B cell (primary cell): ENCODE measurements around the gene SPSB3. TPM values are rescaled to one million over a fixed set of nuclear protein-coding genes. Genes with fewer than 3 reads are reported as not detected.

ENCODE experiments used
- ATAC-seq: fragments of 200-7000 bp; cut with Tn5 transposase; one replicate; pipeline ENCODE4 v1.10.0; 2021; ENCODE audit warnings: low read depth, mild to moderate bottlenecking, moderate number of reproducible peaks, moderate library complexity
- CTCF ChIA-PET: fragments of 350-600 bp; sonication (Branson Sonifier 250); formaldehyde crosslinking; loops from one replicate; lab custom pipeline; 2021; ENCODE audit warnings: antibody characterized with exemption, inconsistent platforms; lab: Charles Lee
- POLR2A ChIA-PET: fragments of 350-600 bp; sonication (Branson Sonifier 250); formaldehyde crosslinking; loops from one replicate; lab custom pipeline; 2021; ENCODE audit warnings: antibody characterized with exemption; lab: Charles Lee
- DNase-seq: peaks from one replicate; pipeline ENCODE4 v3.0.0; 2013
- H2AFZ ChIP-seq: 2 replicates; pipeline ENCODE4 v1.6.1; 2012; ENCODE audit warnings: mild to moderate bottlenecking, low read depth, low read length; ENCODE audit not compliant: insufficient read depth, poor library complexity, severe bottlenecking
- H3K27ac ChIP-seq, 2 donors: 1 replicate in 1 of 2; 2 replicates in 1 of 2; pipeline ENCODE4 v1.5.1; 2012 to 2013; ENCODE audit warnings: low read length in 2 of 2, mild to moderate bottlenecking in 2 of 2, moderate library complexity in 1 of 2
- H3K27me3 ChIP-seq, 4 experiments: fragments of 200-600 bp in 1 of 4; sonication (generic) in 1 of 4; replicated peaks in 1 of 4; 1 replicate in 2 of 4; 2 replicates in 2 of 4; pipeline versions ENCODE4 v1.6.1 to v1.7.0; 2013 to 2016; ENCODE audit warnings: low read length in 3 of 4, mild to moderate bottlenecking in 2 of 4, mixed read lengths in 1 of 4, moderate library complexity in 1 of 4; ENCODE audit not compliant: insufficient read depth in 4 of 4, control insufficient read depth in 3 of 4; ENCODE audit errors: control extremely low read depth in 1 of 4
- H3K36me3 ChIP-seq, 2 experiments: replicated peaks in 1 of 2; 1 replicate in 1 of 2; 2 replicates in 1 of 2; pipeline versions ENCODE4 v1.6.1 to v1.7.1; 2013; ENCODE audit warnings: low read length in 1 of 2; ENCODE audit not compliant: insufficient read depth in 2 of 2, control insufficient read depth in 1 of 2; ENCODE audit errors: control extremely low read depth in 1 of 2, extremely low read depth in 1 of 2
- H3K4me1 ChIP-seq, 2 donors: fragments of 200-600 bp in 1 of 2; sonication (generic) in 1 of 2; 1 replicate in 1 of 2; 2 replicates in 1 of 2; pipeline versions ENCODE4 v1.5.1 to v1.6.1; 2013 to 2017; ENCODE audit warnings: low read length in 2 of 2; ENCODE audit not compliant: control insufficient read depth in 2 of 2, insufficient read depth in 2 of 2
- H3K4me2 ChIP-seq: replicated peaks from 2 replicates; pipeline ENCODE3; 2012; ENCODE audit warnings: mild to moderate bottlenecking, low read depth, low read length; ENCODE audit not compliant: poor library complexity, severe bottlenecking
- H3K4me3 ChIP-seq, 5 experiments: fragments of 200-600 bp in 1 of 5; sonication (generic) in 1 of 5; 1 replicate in 3 of 5; 2 replicates in 2 of 5; pipeline versions ENCODE4 v1.5.1 to v1.7.0; 2011 to 2016; ENCODE audit warnings: low read length in 4 of 5, mild to moderate bottlenecking in 4 of 5, low read depth in 2 of 5, control low read depth in 1 of 5, moderate library complexity in 1 of 5; ENCODE audit not compliant: insufficient read depth in 1 of 5; ENCODE audit errors: control extremely low read depth in 1 of 5, extremely low read depth in 1 of 5
- H3K79me2 ChIP-seq: fragments of 200-600 bp; sonication (generic); one replicate; pipeline ENCODE4 v1.6.0; 2016; ENCODE audit warnings: low read length; ENCODE audit not compliant: control insufficient read depth, insufficient read depth
- H3K9ac ChIP-seq: fragments of 200-600 bp; sonication (generic); 2 replicates; pipeline ENCODE4 v1.6.1; 2017; ENCODE audit warnings: mild to moderate bottlenecking, low read length, moderate library complexity
- H3K9me3 ChIP-seq, 3 donors: one replicate each; pipeline versions ENCODE4 v1.6.1 to v1.7.1; 2013; ENCODE audit warnings: low read length in 2 of 3; ENCODE audit not compliant: control insufficient read depth in 2 of 3, insufficient read depth in 1 of 3; ENCODE audit errors: control extremely low read depth in 1 of 3
- H4K20me1 ChIP-seq: 2 replicates; pipeline ENCODE4 v1.6.0; 2012; ENCODE audit warnings: mild to moderate bottlenecking, low read length; ENCODE audit not compliant: insufficient read depth, control insufficient read depth, poor library complexity, severe bottlenecking
- H3K27ac Mint-ChIP-seq: one replicate; pipeline ENCODE4 v1.8.0; 2021; ENCODE audit warnings: mixed read lengths
- H3K27me3 Mint-ChIP-seq: one replicate; pipeline ENCODE4 v1.8.0; 2021; ENCODE audit warnings: mixed read lengths
- H3K4me1 Mint-ChIP-seq: one replicate; pipeline ENCODE4 v1.8.0; 2021; ENCODE audit warnings: mixed read lengths
- H3K4me3 Mint-ChIP-seq: one replicate; pipeline ENCODE4 v1.8.0; 2021; ENCODE audit warnings: mixed read lengths
- H3K9me3 Mint-ChIP-seq: one replicate; pipeline ENCODE4 v1.8.0; 2022; ENCODE audit warnings: mixed read lengths; ENCODE audit not compliant: insufficient read depth
- CTCF ChIP-seq: fragments of 200-600 bp; IDR thresholded peaks from one replicate; pipeline ENCODE4 v1.8.0; 2022; ENCODE audit warnings: antibody characterized with exemption, mild to moderate bottlenecking
- EZH2 ChIP-seq: IDR thresholded peaks from 2 replicates; pipeline ENCODE4 v1.6.1; 2012; ENCODE audit warnings: borderline replicate concordance, low read depth, mild to moderate bottlenecking, moderate library complexity, low read length; ENCODE audit not compliant: insufficient read depth, poor library complexity, severe bottlenecking
- WGBS: methylation state at CpG from one replicate; pipeline ENCODE4 v1.1.5; 2013; ENCODE audit warnings: missing lambda C conversion rate; ENCODE audit not compliant: insufficient coverage; 5-methylcytosine and 5-hydroxymethylcytosine counted together
- intact Hi-C: fragments of 100-400 bp; cut with micrococcal nuclease; formaldehyde crosslinking; loops from one replicate; pipeline ENCODE4 v1.10.0; 2022
- polyA plus RNA-seq: library from polyadenylated mRNA; depleted of rRNA; stranded (reverse); fragments of >200 nt; gene quantifications from 2 replicates; pipeline ENCODE4 v1.2.3, GENCODE V29; 2012
- total RNA-seq, 2 donors: library from RNA; stranded (reverse); fragments of 120-200 nt in 1 of 2; gene quantifications; 1 replicate in 1 of 2; 2 replicates in 1 of 2; pipeline versions ENCODE4 v1.2.3 to v1.2.4, GENCODE V29; 2013 to 2022

Gene SPSB3
- total and polyA plus RNA-seq, 2 donors (not counting 1 experiment from before 2014, with no cell fraction given): 91.2 to 264 TPM

- POLR2A ChIA-PET: interaction anchor here (0.6 to 1.6 kb wide), 9 partner anchors 44 to 1219 kb away, joined by 3 to 6 read pairs (median 5); partner anchors contain the start of genes CRAMP1, IFT140, NUBP2 and SPSB3
- peaks cover 47% of the 10 kb centered on the region for H3K79me2 ChIP-seq
- peak within 1 kb of the TSS; percentile 98 for H2AFZ ChIP-seq
- DNase-seq: peak; percentile 98
- no peak for TF ChIP-seq CTCF
- no peak for TF ChIP-seq EZH2
- peak; percentile 84 for ATAC-seq
- CTCF ChIA-PET: interaction anchor here (0.6 to 2.0 kb wide), 4 partner anchors 12 to 122 kb away, joined by 3 to 5 read pairs (median 4); partner anchors contain the start of genes NUBP2 and SPSB3
- H4K20me1 ChIP-seq: peaks cover 35% of the 10 kb centered on the region
- no peaks in the 10 kb centered on the region for H3K9me3 Mint-ChIP-seq
- H3K9ac ChIP-seq: peak within 1 kb of the TSS; percentile 84
- peak within 1 kb of the TSS; percentile 82 for H3K4me2 ChIP-seq
- no peaks in the 10 kb centered on the region for H3K27me3 Mint-ChIP-seq
- no peaks in the 10 kb centered on the region for H3K27me3 ChIP-seq
- peaks cover 44% of the 10 kb centered on the region for H3K4me1 Mint-ChIP-seq
- H3K4me3 ChIP-seq: peak within 1 kb of the TSS; percentile 70 to 95 (median 74)
- peak within 1 kb of the TSS; percentile 98 for H3K4me3 Mint-ChIP-seq
- H3K36me3 ChIP-seq: peaks cover 0 to 12% of the 10 kb centered on the region in 2 experiments
- under 1% methylated on average over 104 of the region's 104 CpGs for WGBS
- H3K4me1 ChIP-seq: peaks cover 25% of the 10 kb centered on the region in 2 donors
- H3K27ac ChIP-seq: peak within 1 kb of the TSS; percentile 38 to 81
- peak within 1 kb of the TSS; percentile 96 for H3K27ac Mint-ChIP-seq
- intact Hi-C loops: loop anchor here (1.0 to 5.0 kb wide), 4 partner anchors 45 to 440 kb away; partner anchors contain the start of genes CRAMP1, EME2, IFT140 and MRPS34
- H3K9me3 ChIP-seq: no peaks in the 10 kb centered on the region
Measured at GRCh38 chr16:1826691-1827573, 44.6 kb upstream of the SPSB3 start, which contains the start of the genes FAHD1 and HAGH. TSS of gene FAHD1 (plus strand) at chr16:1827206. CDS start at chr16:1827239, 33 bp downstream. TSS of gene HAGH (minus strand) at chr16:1826825. CDS start at chr16:1826787, 38 bp downstream.
